ENCODE results near the gene HSPB6. TPM values are rescaled to one million over a fixed set of nuclear protein-coding genes. Genes with fewer than 3 reads are reported as not detected.
A peak's percentile ranks its signal among the peaks of the same experiment; 100 is the strongest.

HSPB6 gene
- total RNA-seq, 1 donor from 2014 or later = 5.0 TPM

GRCh38 chr19:35740423-35741202 lies 16.2 kb downstream of the HSPB6 start:
- peak; percentile 100 for DNase-seq (ENCODE audit: low spot score)
- H3K9me3 Mint-ChIP-seq (ENCODE audit: low read depth) = no peaks in the 10 kb centered on the region
- TF ChIP-seq, protein P1, sequence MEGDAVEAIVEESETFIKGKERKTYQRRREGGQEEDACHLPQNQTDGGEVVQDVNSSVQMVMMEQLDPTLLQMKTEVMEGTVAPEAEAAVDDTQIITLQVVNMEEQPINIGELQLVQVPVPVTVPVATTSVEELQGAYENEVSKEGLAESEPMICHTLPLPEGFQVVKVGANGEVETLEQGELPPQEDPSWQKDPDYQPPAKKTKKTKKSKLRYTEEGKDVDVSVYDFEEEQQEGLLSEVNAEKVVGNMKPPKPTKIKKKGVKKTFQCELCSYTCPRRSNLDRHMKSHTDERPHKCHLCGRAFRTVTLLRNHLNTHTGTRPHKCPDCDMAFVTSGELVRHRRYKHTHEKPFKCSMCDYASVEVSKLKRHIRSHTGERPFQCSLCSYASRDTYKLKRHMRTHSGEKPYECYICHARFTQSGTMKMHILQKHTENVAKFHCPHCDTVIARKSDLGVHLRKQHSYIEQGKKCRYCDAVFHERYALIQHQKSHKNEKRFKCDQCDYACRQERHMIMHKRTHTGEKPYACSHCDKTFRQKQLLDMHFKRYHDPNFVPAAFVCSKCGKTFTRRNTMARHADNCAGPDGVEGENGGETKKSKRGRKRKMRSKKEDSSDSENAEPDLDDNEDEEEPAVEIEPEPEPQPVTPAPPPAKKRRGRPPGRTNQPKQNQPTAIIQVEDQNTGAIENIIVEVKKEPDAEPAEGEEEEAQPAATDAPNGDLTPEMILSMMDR (IDR thresholded peaks at IDR 0.05) = peak; percentile 59
- H3K4me3 Mint-ChIP-seq (ENCODE audit: unreplicated experiment) = peak overlapping the region; percentile 79
- peaks cover 9% of the 10 kb centered on the region for H3K36me3 Mint-ChIP-seq (ENCODE audit: low read depth)
- H3K4me1 Mint-ChIP-seq (ENCODE audit: low read depth) = peaks cover 23% of the 10 kb centered on the region
- H3K27ac Mint-ChIP-seq (ENCODE audit: unreplicated experiment) = peak overlapping the region; percentile 95
- H3K27me3 Mint-ChIP-seq (ENCODE audit: low read depth) = no peaks in the 10 kb centered on the region

- H3K4me3 Mint-ChIP-seq (ENCODE audit: unreplicated experiment) = peak overlapping the region; percentile 79
- H3K4me1 Mint-ChIP-seq (ENCODE audit: low read depth) = peaks cover 21% of the 10 kb centered on the region
- H3K36me3 Mint-ChIP-seq (ENCODE audit: low read depth) = peaks cover 10% of the 10 kb centered on the region
- TF ChIP-seq, protein P1 (IDR thresholded peaks at IDR 0.05) = no peak
- DNase-seq (ENCODE audit: low spot score) = no peak
- H3K27me3 Mint-ChIP-seq (ENCODE audit: low read depth) = no peaks in the 10 kb centered on the region
- peak overlapping the region; percentile 65 for H3K27ac Mint-ChIP-seq (ENCODE audit: unreplicated experiment)
- H3K9me3 Mint-ChIP-seq (ENCODE audit: low read depth) = no peaks in the 10 kb centered on the region
Observed at GRCh38 chr19:35740108-35740422, 16.8 kb downstream of the HSPB6 start.

DNA sequence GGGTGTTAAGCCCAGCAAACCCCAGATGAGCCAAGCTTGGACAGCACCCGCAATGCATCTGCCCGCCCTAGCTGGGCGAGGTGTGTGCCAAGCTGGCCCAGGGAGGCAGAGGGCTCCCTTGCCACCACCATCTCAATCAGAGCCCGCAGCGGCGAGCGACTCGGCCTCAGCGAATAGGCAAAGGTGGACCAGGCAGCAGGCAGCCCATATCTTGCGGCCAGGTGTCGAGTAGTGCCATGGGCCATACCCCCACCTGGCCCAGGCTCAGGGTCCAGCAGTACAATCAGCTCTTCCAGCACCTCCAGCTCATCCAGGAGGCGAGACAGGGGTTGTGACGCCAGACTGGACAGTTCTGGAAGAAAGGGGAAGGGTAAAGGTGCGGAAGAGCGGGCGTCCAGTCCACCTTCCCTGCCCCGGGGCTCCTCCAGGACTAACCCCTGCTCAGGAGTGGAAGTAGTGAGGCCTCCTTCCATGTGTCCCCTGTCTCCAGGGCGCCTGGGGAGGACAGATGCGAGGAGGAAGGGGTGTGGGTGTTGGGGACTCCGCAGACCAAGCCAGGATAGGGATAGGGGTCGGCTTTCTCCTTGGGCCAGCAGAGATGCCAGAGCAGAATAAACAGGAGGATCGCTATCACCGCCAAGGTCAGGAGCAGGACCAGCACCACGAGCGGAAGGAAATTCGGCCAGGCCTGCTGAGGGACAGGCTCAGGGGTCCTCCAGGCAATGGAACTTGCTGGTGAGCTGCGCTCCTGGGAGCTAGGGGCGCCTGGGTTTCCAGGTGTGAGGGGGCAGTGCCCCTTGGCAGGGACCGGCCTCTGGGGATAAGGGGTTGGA lies 17.3 kb downstream of the HSPB6 start:
- Mint-ChIP-seq H3K27ac (ENCODE audit: unreplicated experiment) (peak overlapping the region; percentile 17), H3K4me1 (ENCODE audit: low read depth) (peaks cover 18% of the 10 kb centered on the region), H3K9me3 (ENCODE audit: low read depth) (no peaks in the 10 kb centered on the region), H3K36me3 (ENCODE audit: low read depth) (peaks cover 14% of the 10 kb centered on the region), H3K4me3 (ENCODE audit: unreplicated experiment) (peak overlapping the region; percentile 79), H3K27me3 (ENCODE audit: low read depth) (no peaks in the 10 kb centered on the region)
- TF ChIP-seq, protein P1 (IDR thresholded peaks at IDR 0.05) = no peak
- peak; percentile 87 for DNase-seq (ENCODE audit: low spot score)

DNA sequence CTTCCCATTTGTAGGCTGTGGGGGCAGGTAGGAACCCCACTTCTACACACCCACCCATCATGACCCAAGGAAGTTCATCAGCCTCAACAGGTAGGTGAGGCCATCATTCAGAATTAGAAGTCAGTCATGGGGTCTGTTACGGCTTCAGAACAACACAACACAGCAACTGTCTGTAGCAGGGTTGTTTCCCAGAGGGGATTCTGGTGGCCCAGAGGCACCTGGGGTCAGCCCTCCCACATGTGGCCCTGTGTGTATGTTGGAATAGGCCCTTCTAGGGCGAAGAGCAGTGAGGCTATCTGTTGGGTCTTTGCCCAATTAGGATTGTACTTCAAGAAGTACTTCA lies 18.0 kb downstream of the HSPB6 start:
- TF ChIP-seq, protein P1 (IDR thresholded peaks at IDR 0.05) = no peak
- DNase-seq (ENCODE audit: low spot score) = no peak
- Mint-ChIP-seq H3K27ac (ENCODE audit: unreplicated experiment) (no peak overlapping the region), H3K4me3 (ENCODE audit: unreplicated experiment) (no peak overlapping the region), H3K27me3 (ENCODE audit: low read depth) (no peaks in the 10 kb centered on the region), H3K9me3 (ENCODE audit: low read depth) (no peaks in the 10 kb centered on the region), H3K36me3 (ENCODE audit: low read depth) (peaks cover 19% of the 10 kb centered on the region), H3K4me1 (ENCODE audit: low read depth) (peaks cover 12% of the 10 kb centered on the region)

DNA sequence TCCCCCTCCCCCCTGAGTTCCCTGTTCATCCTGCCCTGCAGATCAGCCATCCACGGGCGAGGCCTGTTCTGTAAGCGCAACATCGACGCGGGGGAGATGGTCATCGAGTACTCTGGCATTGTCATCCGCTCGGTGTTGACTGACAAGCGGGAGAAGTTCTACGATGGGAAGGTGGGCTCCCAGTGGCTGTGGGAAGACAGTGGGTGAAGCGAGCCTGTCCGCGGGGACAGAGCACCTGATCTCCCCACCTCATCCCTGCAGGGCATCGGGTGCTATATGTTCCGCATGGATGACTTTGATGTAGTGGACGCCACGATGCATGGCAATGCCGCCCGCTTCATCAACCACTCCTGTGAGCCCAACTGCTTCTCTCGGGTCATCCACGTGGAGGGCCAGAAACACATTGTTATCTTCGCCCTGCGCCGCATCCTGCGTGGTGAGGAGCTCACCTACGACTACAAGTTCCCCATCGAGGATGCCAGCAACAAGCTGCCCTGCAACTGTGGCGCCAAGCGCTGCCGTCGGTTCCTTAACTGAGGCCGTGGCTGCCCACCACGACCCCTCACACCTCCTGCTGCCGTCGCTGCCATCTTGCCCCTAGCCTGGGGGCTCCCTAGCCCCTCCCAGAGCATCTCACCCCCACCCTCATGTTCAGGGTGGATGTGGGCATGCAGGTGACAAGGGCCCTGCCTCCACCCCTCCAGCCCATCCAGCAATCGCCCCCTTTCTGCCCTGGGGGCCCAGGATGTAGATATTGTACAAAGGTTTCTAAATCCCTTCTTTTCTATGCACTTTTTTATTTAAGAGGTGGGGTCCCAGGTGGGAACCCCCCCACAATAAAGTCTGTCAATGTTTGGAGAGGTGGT lies 18.6 kb downstream of the HSPB6 start:
- H3K36me3 Mint-ChIP-seq (ENCODE audit: low read depth) = peaks cover 19% of the 10 kb centered on the region
- no peak overlapping the region for H3K4me3 Mint-ChIP-seq (ENCODE audit: unreplicated experiment)
- H3K27me3 Mint-ChIP-seq (ENCODE audit: low read depth) = no peaks in the 10 kb centered on the region
- no peak overlapping the region for H3K27ac Mint-ChIP-seq (ENCODE audit: unreplicated experiment)
- peak; percentile 82 for DNase-seq (ENCODE audit: low spot score)
- TF ChIP-seq, protein P1 (IDR thresholded peaks at IDR 0.05) = no peak
- H3K4me1 Mint-ChIP-seq (ENCODE audit: low read depth) = peaks cover 9% of the 10 kb centered on the region
- H3K9me3 Mint-ChIP-seq (ENCODE audit: low read depth) = no peaks in the 10 kb centered on the region
